Mammary epithelial cell (primary cell): ENCODE measurements around the gene BICD1.

Source experiments
- EZH2 ChIP-seq: IDR thresholded peaks from 2 replicates; pipeline ENCODE4 v1.6.1; 2012; ENCODE audit warnings: low read length, inconsistent platforms, borderline replicate concordance
- TF ChIP-seq, protein P1 (sequence below), 2 donors: IDR thresholded peaks in 1 of 2; conservative IDR thresholded peaks in 1 of 2; 2 replicates each; pipeline ENCODE4 v1.5.1; 2011 to 2012; ENCODE audit warnings: inconsistent platforms in 2 of 2, low read length in 2 of 2, mild to moderate bottlenecking in 2 of 2, control low read depth in 1 of 2, low read depth in 1 of 2; ENCODE audit not compliant: insufficient read depth in 1 of 2; ENCODE audit errors: extremely low read depth in 1 of 2

- TF ChIP-seq, protein P1, sequence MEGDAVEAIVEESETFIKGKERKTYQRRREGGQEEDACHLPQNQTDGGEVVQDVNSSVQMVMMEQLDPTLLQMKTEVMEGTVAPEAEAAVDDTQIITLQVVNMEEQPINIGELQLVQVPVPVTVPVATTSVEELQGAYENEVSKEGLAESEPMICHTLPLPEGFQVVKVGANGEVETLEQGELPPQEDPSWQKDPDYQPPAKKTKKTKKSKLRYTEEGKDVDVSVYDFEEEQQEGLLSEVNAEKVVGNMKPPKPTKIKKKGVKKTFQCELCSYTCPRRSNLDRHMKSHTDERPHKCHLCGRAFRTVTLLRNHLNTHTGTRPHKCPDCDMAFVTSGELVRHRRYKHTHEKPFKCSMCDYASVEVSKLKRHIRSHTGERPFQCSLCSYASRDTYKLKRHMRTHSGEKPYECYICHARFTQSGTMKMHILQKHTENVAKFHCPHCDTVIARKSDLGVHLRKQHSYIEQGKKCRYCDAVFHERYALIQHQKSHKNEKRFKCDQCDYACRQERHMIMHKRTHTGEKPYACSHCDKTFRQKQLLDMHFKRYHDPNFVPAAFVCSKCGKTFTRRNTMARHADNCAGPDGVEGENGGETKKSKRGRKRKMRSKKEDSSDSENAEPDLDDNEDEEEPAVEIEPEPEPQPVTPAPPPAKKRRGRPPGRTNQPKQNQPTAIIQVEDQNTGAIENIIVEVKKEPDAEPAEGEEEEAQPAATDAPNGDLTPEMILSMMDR (conservative IDR thresholded peaks at IDR 0.05 in 1 of 2, IDR thresholded peaks at IDR 0.05 in 1 of 2; ENCODE audit: extremely low read depth in 1 of 2, insufficient read depth in 1 of 2, low read depth in 1 of 2, low read length in 2 of 2): no peak
- TF ChIP-seq EZH2: no peak
Observed at GRCh38 chr12:32398816-32399369, 292.2 kb downstream of the BICD1 start.
